GM19467 (cell line): ENCODE measurements around the gene INPP5A.

ENCODE experiments used
- ATAC-seq: cut with Tn5 transposase; IDR thresholded peaks from one replicate; pipeline ENCODE4 v1.9.1; 2021; ENCODE audit warnings: mild to moderate bottlenecking, moderate library complexity; ENCODE audit not compliant: unreplicated experiment

The INPP5A gene

DNA sequence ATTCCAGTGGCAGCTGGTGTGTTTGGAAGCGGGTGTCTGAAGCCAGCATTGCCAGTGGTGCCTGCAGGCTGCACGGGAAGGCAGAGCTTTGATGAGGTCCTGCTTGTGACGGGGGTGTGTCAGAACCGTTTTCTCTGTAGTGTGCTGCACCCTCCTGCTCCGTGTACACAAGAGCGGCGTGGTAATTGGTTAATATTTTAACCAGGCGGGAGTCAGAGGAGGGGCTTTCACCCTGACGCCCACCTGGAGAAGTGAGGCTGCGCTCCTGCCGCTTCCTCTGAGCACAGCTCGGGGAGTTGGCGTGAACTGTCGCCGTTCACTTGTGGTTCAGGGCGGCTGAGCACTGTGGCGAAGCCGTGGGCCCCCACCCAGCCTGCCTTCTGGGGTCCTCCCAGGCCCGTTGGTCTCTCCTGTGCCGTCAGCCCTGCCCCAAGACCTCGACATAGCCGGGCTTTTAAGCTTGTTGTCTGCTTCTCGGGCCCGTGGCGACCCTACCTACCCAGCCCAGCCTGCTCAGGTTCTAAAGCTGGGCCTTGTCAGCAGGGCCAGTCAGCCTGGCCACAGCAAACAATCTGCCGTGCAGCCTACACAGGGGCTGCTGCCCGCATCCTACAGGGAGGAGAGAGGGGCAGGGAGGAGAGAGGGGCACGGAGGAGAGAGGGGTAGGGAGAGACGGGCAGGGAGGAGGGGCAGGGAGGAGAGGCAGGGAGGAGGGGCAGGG lies 236.8 kb downstream of the INPP5A start:
- no peak for ATAC-seq

DNA sequence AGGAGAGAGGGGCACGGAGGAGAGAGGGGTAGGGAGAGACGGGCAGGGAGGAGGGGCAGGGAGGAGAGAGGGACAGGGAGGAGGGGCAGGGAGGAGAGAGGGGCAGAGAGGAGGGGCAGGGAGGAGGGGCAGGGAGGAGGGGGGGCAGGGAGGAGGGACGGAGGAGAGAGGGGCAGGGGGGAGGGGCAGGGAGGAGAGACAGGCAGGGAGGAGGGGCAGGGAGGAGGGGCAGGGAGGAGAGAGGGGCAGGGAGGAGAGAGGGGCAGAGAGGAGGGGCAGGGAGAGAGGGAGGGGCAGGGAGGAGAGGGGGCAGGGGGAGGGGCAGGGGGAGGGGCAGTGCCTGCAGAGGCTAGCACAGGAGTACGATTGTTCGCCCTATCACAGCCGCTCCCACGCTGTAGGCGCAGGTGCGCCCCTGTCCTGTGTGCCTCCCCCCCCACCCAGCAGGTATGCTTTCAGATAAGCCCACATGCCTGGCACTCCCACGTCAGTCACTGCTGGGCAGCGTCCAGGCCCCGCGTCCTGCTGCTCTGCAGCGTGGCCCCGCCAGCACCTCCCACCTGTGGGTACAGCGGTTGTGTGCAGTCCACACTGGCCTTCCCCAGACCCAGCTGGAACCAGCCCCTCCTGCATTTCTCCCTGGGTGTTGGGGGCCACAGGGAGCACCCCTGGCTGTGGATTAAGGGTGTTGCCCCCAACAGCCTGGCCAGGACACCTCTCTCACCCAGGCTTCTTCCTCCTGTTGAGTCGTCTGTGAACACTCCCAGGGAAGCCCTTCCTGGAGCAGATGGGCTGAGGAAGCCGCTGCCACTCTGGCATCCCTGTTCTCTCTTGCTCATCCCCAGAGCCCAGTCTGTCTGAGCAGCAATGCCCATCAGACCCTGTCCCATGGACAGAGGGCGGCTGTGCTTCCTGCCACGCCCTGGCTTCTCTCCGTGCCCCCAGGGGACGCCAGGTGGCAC lies 237.6 kb downstream of the INPP5A start:
- ATAC-seq = no peak

GRCh38 chr10:132776186-132776585 lies 238.6 kb downstream of the INPP5A start:
- no peak for ATAC-seq

DNA sequence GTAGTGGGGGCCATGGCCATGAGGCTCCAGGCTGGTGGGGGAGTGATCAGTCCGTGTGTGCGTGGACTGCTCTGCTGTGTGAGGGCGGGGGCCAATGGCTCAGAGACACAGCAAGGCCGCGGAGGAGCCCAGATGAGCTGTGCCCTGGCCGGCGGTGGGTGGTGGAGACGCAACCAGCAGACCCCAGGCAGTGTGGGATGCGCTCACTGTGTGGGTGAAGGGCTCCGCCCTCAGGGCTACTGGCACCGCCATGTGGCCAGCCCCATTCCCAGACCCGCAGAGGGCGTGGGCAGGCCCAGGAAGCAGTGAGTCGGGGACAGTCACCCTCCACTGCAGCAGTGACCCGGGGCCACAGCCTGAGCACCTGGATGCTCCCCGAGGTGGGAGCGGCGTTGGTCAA lies 239.2 kb downstream of the INPP5A start:
- ATAC-seq = no peak

GRCh38 chr10:132777441-132777840 lies 239.9 kb downstream of the INPP5A start:
- ATAC-seq = no peak

DNA sequence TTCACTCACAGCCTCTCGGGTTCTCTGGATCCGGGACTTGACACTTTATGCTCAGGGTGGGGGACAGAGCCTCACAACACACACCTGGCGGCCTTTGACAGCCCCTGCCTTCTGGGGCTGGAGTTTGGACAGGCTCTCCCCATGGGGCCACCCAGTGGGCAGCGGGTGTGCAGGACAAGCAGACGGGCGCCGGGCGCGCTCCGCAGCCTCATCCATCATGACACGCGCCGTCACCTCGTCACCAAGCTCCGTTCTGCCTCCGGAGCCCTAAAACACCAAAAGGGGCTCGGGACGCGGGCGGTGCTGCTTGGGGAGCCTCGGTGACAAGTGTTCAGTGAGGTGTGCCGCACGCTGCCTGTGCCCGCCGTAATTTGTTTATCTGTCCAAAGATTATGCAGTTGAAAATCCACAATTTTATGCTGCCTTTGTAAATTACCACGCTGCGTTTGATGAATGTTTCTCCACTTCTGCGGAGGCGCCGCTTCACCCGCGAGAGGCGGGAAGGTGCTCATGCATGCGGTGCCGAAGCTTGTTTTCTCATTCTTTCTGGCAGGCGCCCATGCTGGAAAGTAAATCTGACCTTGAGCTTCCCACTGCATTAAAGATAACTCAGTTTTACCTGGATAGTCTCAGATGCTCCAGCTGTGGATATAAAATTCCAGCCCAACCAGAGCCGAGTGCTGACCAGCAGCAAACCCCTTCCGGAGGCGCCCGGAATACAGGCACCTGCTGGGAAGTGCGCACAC lies 242.1 kb downstream of the INPP5A start:
- ATAC-seq = no peak

GRCh38 chr10:132780356-132780755 lies 242.8 kb downstream of the INPP5A start:
- ATAC-seq = no peak

DNA sequence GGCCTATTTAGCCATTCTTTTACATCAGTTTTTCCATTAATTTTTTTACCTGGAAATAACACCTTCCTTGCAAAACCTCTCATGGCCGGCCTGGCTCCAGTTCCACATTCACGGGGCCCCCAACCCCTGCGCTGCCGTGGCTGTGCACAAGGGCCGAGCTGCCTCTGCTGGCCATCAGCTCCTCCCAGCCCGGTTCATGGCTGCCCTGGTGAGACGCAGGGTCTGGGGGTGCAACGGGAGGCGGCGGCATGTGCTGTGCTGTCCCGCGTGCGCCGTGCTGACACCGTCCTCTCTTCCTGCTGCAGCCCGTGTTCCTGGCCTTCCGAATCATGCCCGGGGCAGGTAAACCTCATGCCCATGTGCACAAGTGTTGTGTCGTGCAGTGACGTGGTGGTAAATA lies 244.0 kb downstream of the INPP5A start:
- no peak for ATAC-seq

GRCh38 chr10:132783165-132783939 lies 245.8 kb downstream of the INPP5A start:
- no peak for ATAC-seq

- no peak for ATAC-seq
Measured at GRCh38 chr10:132783940-132784865, 246.6 kb downstream of the INPP5A start.

DNA sequence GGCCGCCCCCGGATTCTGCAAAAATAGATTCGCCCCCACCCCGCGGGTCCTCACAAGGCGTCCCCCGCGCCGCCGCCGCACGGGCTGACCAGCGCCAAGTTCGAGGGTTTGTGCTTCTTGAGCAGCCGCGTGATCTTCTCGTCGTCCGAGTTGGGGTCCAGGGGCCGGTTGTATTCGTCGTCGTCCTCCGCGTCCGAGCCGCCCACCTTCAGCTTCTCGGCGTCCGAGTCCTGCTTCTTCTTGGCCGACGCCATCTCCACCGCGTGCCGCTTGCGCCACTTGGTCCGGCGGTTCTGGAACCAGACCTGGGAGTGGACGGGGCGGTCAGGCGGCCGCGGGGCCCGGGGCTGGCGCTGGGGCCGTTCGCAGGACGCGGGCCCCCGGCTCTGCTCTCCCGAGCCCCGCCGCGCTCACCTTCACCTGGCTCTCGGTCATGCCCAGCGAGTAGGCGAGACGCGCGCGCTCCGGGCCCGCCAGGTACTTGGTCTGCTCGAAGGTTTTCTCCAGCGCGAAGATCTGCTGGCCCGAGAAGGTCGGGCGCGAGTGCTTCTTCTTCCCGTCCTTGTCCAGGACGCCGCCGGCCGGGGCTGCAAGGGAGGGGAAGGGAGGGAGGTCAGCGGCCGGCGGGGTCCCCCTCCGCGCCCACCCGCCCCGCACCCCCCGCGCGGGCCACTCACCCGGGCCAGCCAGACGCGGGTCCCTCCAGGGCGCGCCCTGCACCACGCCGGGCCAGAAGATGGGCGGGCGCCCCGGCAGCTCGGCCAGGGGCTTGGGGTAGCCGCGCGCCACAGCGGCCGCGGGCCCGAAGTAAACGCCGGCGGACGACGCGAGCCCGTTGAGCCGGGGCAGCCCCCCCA lies 247.5 kb downstream of the INPP5A start:
- no peak for ATAC-seq

GRCh38 chr10:132785723-132786475 lies 248.3 kb downstream of the INPP5A start, which contains the start of gene NKX6-2:
Gene NKX6-2 (minus strand): TSS chr10:132786147. CDS start chr10:132785948, 199 bp downstream.
- ATAC-seq = no peak

GRCh38 chr10:132786476-132786883 lies 248.9 kb downstream of the INPP5A start:
- no peak for ATAC-seq

DNA sequence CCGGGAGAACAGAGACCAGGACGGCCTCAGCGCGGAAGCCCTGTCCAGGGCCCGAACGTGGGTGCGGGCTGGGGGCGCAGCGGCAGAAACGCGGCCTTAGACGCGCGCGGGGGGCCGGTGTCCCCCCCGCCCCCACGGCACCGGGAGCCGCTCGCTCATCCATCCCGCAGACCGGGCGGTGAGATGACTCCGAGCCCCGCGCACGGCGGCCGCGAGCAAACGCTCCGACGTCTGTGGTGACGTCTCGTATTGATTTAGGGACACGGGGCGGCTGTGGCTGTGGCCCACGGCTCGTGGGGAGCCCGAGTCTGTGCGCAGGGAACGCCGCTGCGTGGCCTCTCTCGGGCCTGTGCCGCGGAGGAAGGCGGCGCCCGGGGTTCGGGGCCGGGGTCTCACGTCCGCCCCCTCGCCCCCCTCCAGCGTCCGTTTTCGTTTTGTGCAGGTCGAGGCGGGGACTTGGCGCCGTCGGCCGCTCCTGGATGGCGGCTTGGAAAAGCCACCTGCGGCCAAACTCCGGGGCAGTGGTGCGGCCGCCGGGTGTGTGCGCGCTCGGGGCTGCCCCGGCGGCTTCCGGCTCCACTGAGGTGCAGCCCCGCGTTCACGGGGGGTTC lies 249.4 kb downstream of the INPP5A start:
- no peak for ATAC-seq

DNA sequence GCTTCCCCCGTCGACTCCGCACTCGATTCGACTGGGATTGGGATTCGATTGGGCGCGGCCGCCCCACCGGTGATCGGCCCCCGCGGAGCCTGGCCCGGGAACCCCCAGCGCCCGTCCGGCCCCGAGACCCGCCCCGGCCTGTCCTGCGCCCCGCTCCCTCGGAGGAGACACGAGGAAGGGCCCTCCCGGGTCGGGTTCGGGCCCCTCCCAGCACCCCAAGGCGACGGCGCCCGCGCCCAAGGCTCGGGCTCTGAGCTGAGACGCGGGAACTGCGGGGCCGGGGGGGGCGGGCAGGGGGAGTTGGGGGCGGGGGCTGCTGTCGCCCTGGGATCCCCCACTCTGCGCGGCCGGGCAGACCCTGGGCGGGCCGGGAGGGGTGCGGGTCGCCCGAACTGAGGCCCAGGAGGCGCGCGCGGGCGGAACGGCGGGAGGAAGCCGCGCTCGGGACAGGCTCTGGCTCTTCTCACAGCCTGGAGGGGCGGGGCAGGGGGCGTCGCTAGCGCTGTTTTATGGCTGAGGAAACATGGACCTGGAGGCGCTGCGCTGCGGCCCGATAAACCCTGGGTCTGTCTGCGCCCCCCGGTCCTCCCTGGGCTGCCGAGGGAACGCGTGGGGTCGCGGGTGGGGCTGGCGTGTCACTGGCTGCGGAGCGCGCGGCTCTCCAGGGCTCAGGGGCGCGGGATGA lies 250.1 kb downstream of the INPP5A start:
- ATAC-seq = no peak

DNA sequence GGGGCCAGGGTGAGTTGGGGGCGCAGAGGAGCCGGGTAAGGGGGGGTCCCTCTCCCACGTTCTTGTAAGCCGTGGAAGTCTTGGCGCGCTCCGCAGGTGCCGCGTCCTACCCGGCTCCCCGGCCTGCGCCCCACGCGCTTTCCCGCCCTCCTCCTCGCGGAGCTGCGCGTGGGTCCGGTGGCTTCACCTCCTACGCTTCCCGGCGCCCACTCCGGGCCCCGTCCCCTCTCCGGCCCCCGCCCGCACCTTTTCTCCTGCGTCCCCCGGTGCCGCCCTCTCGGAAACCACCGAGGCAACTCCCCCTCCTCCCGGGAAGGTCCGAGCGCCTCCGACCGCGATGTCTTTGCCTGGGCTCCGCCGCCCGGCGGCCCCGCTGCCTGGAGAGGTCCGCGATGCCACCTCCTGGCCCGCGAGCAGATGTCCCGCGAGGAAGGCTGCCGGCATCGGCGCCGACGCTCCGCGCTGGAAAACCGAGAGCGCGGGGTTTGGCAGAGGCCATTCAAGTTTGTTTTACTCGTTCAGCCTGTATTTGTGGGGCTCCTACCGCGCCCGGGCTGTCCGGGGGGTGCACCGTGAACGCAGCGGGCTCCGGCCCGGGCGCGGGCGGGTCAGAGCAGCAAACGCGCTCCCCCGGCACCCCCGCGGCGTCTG lies 250.7 kb downstream of the INPP5A start:
- ATAC-seq = no peak
